GM19463 (cell line): ENCODE results near the gene FAM110D.

Experiments
- ATAC-seq: cut with Tn5 transposase; IDR thresholded peaks from one replicate; pipeline ENCODE4 v1.9.1; 2021; ENCODE audit warnings: mild to moderate bottlenecking, moderate library complexity; ENCODE audit not compliant: unreplicated experiment

FAM110D gene

GRCh38 chr1:26181586-26182382 is 22.9 kb downstream of the FAM110D start:
- no peak for ATAC-seq

GRCh38 chr1:26182383-26182696 is 23.5 kb downstream of the FAM110D start:
- ATAC-seq: no peak

GRCh38 chr1:26184086-26184485 is 25.2 kb downstream of the FAM110D start:
- ATAC-seq: no peak

GRCh38 chr1:26184883-26185282 is 26.0 kb downstream of the FAM110D start:
- no peak for ATAC-seq

- ATAC-seq: no peak
These were observed 29.0 kb downstream of the FAM110D start for GRCh38 chr1:26187882-26188281.

GRCh38 chr1:26188477-26188876 is 29.6 kb downstream of the FAM110D start:
- no peak for ATAC-seq

GRCh38 chr1:26189331-26189730 is 30.5 kb downstream of the FAM110D start:
- ATAC-seq: no peak

- no peak for ATAC-seq
These were observed 30.9 kb downstream of the FAM110D start for GRCh38 chr1:26189751-26190275.

GRCh38 chr1:26190373-26190987 is 31.6 kb downstream of the FAM110D start, which contains the start of gene CATSPER4:
Gene CATSPER4 (plus strand): TSS chr1:26190602. CDS start chr1:26190628, 26 bp downstream.
- no peak for ATAC-seq

- ATAC-seq: no peak
These were observed 32.9 kb downstream of the FAM110D start for GRCh38 chr1:26191739-26192138.

GRCh38 chr1:26195805-26196204 is 36.9 kb downstream of the FAM110D start:
- no peak for ATAC-seq

GRCh38 chr1:26197301-26197700 is 38.4 kb downstream of the FAM110D start:
- no peak for ATAC-seq

GRCh38 chr1:26197813-26198212 is 38.9 kb downstream of the FAM110D start:
- ATAC-seq: no peak

- ATAC-seq: no peak
These were observed 41.5 kb downstream of the FAM110D start for GRCh38 chr1:26200413-26200812.

GRCh38 chr1:26203642-26204318 is 44.9 kb downstream of the FAM110D start:
- no peak for ATAC-seq

GRCh38 chr1:26210147-26210870 is 51.4 kb downstream of the FAM110D start:
- ATAC-seq: no peak

GRCh38 chr1:26212726-26213125 is 53.8 kb downstream of the FAM110D start:
- no peak for ATAC-seq

- ATAC-seq: no peak
These were observed 54.5 kb downstream of the FAM110D start for GRCh38 chr1:26213335-26213905.
